ENCODE results near the gene MSRB1. TPM values are rescaled to one million over a fixed set of nuclear protein-coding genes. Genes with fewer than 3 reads are reported as not detected.
A peak's percentile ranks its signal among the peaks of the same experiment; 100 is the strongest.

Gene MSRB1
- total RNA-seq, 1 experiment from 2014 or later: 26.4 TPM

DNA sequence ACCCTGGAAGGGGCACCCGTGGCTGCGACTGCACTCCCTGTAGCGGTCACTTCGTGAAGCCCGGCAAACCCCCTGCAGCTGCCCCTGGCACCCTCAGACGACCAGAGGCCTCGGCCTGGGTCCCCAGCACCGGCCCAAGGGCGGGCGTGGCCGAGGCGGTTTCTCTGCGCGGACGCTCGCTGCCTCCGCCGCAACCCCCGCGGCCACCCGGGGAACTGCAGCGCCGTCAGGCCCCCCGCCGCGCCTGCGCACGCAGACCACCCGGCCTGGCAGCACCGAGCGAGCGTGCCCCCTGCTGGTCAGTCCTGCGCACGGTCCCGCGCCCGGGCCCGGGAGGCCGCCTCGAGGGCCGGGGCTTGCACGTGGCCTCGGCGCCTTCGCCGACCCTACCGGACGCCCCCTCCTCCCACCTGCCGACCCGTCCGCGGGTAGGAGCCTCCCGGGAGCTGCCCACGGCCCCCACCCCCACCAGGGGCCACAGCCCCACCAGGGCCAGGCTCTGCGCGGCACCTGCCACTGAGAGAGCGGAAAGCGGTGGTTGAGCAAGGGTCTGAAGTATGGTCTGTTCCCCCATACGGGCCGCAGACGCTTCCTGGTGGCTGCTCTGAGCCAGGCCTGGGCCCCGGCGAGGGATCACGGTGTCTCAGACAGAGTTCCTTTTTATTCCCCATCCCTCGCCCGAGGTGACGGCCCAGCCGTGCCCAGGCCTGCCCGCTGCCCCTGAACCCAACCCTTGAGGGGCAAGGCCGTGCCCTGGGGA, 13.2 kb downstream of the MSRB1 start (continued):
- TF ChIP-seq, protein P1, sequence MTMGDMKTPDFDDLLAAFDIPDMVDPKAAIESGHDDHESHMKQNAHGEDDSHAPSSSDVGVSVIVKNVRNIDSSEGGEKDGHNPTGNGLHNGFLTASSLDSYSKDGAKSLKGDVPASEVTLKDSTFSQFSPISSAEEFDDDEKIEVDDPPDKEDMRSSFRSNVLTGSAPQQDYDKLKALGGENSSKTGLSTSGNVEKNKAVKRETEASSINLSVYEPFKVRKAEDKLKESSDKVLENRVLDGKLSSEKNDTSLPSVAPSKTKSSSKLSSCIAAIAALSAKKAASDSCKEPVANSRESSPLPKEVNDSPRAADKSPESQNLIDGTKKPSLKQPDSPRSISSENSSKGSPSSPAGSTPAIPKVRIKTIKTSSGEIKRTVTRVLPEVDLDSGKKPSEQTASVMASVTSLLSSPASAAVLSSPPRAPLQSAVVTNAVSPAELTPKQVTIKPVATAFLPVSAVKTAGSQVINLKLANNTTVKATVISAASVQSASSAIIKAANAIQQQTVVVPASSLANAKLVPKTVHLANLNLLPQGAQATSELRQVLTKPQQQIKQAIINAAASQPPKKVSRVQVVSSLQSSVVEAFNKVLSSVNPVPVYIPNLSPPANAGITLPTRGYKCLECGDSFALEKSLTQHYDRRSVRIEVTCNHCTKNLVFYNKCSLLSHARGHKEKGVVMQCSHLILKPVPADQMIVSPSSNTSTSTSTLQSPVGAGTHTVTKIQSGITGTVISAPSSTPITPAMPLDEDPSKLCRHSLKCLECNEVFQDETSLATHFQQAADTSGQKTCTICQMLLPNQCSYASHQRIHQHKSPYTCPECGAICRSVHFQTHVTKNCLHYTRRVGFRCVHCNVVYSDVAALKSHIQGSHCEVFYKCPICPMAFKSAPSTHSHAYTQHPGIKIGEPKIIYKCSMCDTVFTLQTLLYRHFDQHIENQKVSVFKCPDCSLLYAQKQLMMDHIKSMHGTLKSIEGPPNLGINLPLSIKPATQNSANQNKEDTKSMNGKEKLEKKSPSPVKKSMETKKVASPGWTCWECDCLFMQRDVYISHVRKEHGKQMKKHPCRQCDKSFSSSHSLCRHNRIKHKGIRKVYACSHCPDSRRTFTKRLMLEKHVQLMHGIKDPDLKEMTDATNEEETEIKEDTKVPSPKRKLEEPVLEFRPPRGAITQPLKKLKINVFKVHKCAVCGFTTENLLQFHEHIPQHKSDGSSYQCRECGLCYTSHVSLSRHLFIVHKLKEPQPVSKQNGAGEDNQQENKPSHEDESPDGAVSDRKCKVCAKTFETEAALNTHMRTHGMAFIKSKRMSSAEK (CRISPR knock-in tag; IDR thresholded peaks at IDR 0.05; ENCODE audit: borderline replicate concordance): no peak
- TF ChIP-seq, protein P2, sequence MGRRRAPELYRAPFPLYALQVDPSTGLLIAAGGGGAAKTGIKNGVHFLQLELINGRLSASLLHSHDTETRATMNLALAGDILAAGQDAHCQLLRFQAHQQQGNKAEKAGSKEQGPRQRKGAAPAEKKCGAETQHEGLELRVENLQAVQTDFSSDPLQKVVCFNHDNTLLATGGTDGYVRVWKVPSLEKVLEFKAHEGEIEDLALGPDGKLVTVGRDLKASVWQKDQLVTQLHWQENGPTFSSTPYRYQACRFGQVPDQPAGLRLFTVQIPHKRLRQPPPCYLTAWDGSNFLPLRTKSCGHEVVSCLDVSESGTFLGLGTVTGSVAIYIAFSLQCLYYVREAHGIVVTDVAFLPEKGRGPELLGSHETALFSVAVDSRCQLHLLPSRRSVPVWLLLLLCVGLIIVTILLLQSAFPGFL (CRISPR knock-in tag; IDR thresholded peaks at IDR 0.05; ENCODE audit: borderline replicate concordance): 0 out of 2 replicates have a peak, but pooled peaks have one; percentile 58
- no peak for TF ChIP-seq HMGA2 (CRISPR knock-in tag; IDR thresholded peaks at IDR 0.05)
- TF ChIP-seq EMX1 (CRISPR knock-in tag; IDR thresholded peaks at IDR 0.05): no peak
- TF ChIP-seq FOXP1 (CRISPR knock-in tag; IDR thresholded peaks at IDR 0.05; ENCODE audit: borderline replicate concordance): peak; percentile 98
- TF ChIP-seq, protein P3, sequence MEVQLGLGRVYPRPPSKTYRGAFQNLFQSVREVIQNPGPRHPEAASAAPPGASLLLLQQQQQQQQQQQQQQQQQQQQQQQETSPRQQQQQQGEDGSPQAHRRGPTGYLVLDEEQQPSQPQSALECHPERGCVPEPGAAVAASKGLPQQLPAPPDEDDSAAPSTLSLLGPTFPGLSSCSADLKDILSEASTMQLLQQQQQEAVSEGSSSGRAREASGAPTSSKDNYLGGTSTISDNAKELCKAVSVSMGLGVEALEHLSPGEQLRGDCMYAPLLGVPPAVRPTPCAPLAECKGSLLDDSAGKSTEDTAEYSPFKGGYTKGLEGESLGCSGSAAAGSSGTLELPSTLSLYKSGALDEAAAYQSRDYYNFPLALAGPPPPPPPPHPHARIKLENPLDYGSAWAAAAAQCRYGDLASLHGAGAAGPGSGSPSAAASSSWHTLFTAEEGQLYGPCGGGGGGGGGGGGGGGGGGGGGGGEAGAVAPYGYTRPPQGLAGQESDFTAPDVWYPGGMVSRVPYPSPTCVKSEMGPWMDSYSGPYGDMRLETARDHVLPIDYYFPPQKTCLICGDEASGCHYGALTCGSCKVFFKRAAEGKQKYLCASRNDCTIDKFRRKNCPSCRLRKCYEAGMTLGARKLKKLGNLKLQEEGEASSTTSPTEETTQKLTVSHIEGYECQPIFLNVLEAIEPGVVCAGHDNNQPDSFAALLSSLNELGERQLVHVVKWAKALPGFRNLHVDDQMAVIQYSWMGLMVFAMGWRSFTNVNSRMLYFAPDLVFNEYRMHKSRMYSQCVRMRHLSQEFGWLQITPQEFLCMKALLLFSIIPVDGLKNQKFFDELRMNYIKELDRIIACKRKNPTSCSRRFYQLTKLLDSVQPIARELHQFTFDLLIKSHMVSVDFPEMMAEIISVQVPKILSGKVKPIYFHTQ (CRISPR knock-in tag; IDR thresholded peaks at IDR 0.05): no peak
- no peak for TF ChIP-seq MXD4 (CRISPR knock-in tag; IDR thresholded peaks at IDR 0.05; ENCODE audit: borderline replicate concordance)
- TF ChIP-seq, protein P4, sequence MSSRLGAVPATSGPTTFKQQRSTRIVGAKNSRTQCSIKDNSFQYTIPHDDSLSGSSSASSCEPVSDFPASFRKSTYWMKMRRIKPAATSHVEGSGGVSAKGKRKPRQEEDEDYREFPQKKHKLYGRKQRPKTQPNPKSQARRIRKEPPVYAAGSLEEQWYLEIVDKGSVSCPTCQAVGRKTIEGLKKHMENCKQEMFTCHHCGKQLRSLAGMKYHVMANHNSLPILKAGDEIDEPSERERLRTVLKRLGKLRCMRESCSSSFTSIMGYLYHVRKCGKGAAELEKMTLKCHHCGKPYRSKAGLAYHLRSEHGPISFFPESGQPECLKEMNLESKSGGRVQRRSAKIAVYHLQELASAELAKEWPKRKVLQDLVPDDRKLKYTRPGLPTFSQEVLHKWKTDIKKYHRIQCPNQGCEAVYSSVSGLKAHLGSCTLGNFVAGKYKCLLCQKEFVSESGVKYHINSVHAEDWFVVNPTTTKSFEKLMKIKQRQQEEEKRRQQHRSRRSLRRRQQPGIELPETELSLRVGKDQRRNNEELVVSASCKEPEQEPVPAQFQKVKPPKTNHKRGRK (CRISPR knock-in tag; IDR thresholded peaks at IDR 0.05; ENCODE audit: borderline replicate concordance): no peak
- TF ChIP-seq ELF4 (CRISPR knock-in tag; IDR thresholded peaks at IDR 0.05; ENCODE audit: low read depth): peak; percentile 94; the same call in 1 of the 2 replicates
- no peak for TF ChIP-seq NR1H2 (CRISPR knock-in tag; IDR thresholded peaks at IDR 0.05)
- TF ChIP-seq, protein P5, sequence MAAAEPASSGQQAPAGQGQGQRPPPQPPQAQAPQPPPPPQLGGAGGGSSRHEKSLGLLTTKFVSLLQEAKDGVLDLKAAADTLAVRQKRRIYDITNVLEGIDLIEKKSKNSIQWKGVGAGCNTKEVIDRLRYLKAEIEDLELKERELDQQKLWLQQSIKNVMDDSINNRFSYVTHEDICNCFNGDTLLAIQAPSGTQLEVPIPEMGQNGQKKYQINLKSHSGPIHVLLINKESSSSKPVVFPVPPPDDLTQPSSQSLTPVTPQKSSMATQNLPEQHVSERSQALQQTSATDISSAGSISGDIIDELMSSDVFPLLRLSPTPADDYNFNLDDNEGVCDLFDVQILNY (CRISPR knock-in tag; IDR thresholded peaks at IDR 0.05): peak; percentile 95
- TF ChIP-seq, protein P6, sequence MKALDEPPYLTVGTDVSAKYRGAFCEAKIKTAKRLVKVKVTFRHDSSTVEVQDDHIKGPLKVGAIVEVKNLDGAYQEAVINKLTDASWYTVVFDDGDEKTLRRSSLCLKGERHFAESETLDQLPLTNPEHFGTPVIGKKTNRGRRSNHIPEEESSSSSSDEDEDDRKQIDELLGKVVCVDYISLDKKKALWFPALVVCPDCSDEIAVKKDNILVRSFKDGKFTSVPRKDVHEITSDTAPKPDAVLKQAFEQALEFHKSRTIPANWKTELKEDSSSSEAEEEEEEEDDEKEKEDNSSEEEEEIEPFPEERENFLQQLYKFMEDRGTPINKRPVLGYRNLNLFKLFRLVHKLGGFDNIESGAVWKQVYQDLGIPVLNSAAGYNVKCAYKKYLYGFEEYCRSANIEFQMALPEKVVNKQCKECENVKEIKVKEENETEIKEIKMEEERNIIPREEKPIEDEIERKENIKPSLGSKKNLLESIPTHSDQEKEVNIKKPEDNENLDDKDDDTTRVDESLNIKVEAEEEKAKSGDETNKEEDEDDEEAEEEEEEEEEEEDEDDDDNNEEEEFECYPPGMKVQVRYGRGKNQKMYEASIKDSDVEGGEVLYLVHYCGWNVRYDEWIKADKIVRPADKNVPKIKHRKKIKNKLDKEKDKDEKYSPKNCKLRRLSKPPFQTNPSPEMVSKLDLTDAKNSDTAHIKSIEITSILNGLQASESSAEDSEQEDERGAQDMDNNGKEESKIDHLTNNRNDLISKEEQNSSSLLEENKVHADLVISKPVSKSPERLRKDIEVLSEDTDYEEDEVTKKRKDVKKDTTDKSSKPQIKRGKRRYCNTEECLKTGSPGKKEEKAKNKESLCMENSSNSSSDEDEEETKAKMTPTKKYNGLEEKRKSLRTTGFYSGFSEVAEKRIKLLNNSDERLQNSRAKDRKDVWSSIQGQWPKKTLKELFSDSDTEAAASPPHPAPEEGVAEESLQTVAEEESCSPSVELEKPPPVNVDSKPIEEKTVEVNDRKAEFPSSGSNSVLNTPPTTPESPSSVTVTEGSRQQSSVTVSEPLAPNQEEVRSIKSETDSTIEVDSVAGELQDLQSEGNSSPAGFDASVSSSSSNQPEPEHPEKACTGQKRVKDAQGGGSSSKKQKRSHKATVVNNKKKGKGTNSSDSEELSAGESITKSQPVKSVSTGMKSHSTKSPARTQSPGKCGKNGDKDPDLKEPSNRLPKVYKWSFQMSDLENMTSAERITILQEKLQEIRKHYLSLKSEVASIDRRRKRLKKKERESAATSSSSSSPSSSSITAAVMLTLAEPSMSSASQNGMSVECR (CRISPR knock-in tag; IDR thresholded peaks at IDR 0.05; ENCODE audit: borderline replicate concordance): peak; percentile 82; the same call in 1 of the 2 replicates
- no peak for TF ChIP-seq SOX15 (CRISPR knock-in tag; IDR thresholded peaks at IDR 0.05)
- TF ChIP-seq ZNF138 (CRISPR knock-in tag; conservative IDR thresholded peaks at IDR 0.05): peak; percentile 92; the same call in 1 of the 2 replicates
- TF ChIP-seq ZNF121 (CRISPR knock-in tag; IDR thresholded peaks at IDR 0.05): no peak
- 0 out of 2 replicates have a peak, but pooled peaks have one; percentile 62 for TF ChIP-seq IRF2 (CRISPR knock-in tag; IDR thresholded peaks at IDR 0.05; ENCODE audit: borderline replicate concordance, low read depth)
- TF ChIP-seq, protein P7, sequence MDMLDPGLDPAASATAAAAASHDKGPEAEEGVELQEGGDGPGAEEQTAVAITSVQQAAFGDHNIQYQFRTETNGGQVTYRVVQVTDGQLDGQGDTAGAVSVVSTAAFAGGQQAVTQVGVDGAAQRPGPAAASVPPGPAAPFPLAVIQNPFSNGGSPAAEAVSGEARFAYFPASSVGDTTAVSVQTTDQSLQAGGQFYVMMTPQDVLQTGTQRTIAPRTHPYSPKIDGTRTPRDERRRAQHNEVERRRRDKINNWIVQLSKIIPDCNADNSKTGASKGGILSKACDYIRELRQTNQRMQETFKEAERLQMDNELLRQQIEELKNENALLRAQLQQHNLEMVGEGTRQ (CRISPR knock-in tag; IDR thresholded peaks at IDR 0.05): peak; percentile 69
- TF ChIP-seq CREM (CRISPR knock-in tag; IDR thresholded peaks at IDR 0.05): peak; percentile 84
- TF ChIP-seq CREB1 (CRISPR knock-in tag; IDR thresholded peaks at IDR 0.05): peak; percentile 73
- peak; percentile 79; the same call in 1 of the 2 replicates for TF ChIP-seq ZNF219 (CRISPR knock-in tag; IDR thresholded peaks at IDR 0.05; ENCODE audit: borderline replicate concordance)

Data from WTC11 (cell line).